ENCODE results near the gene ITGB6. TPM values are rescaled to one million over a fixed set of nuclear protein-coding genes. Genes with fewer than 3 reads are reported as not detected.

ITGB6 gene
- total and polyA plus RNA-seq, 10 of the 15 experiments (the other 5 are each of a cell fraction or from before 2014, with no cell fraction given) = 0.04 TPM; not detected in 9

DNA sequence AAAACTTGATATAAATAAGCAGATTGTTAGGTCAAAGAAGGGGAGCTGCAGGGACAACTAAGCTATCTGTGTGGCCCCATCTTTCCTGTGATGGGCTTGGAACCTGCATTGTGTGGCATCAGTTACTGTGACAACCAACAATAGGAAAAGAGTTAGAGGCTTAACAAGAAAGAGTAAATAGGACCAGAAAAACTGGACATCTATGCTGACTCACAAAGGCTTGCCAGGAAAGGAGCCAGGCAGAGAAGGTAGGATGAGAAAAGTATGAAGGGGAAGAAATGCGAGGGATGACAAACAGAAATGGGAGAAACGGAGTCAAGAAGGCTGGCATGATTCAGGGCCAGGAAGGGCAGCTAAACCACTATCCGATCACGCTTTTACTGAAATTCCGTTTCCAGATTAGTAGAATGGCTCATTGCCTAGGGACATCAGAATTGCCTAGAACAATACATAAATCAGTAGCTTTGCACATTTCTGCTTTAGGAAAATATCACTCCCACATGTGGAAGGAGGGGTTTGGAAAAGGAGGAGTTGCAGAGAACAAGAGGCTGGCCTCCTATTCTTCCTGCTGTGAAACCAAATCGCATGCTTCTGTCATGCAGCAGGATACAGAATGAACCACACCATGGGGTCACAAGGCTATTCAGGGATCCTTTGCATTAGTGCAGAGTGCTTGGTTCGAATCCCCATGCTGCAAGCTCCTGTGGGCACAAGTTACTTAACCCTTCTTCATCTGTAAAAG lies 144.9 kb downstream of the ITGB6 start:
- SMC1A ChIA-PET (ENCODE audit: uncharacterized antibody, unreplicated experiment) = interaction anchor here (0.7 to 1.0 kb wide), 2 partner anchors 11 to 15 kb away, joined by 3 read pairs; no protein-coding TSS in a partner anchor
- TF ChIP-seq, protein P1, sequence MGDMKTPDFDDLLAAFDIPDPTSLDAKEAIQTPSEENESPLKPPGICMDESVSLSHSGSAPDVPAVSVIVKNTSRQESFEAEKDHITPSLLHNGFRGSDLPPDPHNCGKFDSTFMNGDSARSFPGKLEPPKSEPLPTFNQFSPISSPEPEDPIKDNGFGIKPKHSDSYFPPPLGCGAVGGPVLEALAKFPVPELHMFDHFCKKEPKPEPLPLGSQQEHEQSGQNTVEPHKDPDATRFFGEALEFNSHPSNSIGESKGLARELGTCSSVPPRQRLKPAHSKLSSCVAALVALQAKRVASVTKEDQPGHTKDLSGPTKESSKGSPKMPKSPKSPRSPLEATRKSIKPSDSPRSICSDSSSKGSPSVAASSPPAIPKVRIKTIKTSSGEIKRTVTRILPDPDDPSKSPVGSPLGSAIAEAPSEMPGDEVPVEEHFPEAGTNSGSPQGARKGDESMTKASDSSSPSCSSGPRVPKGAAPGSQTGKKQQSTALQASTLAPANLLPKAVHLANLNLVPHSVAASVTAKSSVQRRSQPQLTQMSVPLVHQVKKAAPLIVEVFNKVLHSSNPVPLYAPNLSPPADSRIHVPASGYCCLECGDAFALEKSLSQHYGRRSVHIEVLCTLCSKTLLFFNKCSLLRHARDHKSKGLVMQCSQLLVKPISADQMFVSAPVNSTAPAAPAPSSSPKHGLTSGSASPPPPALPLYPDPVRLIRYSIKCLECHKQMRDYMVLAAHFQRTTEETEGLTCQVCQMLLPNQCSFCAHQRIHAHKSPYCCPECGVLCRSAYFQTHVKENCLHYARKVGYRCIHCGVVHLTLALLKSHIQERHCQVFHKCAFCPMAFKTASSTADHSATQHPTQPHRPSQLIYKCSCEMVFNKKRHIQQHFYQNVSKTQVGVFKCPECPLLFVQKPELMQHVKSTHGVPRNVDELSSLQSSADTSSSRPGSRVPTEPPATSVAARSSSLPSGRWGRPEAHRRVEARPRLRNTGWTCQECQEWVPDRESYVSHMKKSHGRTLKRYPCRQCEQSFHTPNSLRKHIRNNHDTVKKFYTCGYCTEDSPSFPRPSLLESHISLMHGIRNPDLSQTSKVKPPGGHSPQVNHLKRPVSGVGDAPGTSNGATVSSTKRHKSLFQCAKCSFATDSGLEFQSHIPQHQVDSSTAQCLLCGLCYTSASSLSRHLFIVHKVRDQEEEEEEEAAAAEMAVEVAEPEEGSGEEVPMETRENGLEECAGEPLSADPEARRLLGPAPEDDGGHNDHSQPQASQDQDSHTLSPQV (IDR thresholded peaks at IDR 0.05) = no peak
- TF ChIP-seq GABPA (IDR thresholded peaks at IDR 0.05; ENCODE audit: low read depth) (no peak), NFYB (IDR thresholded peaks at IDR 0.05; ENCODE audit: insufficient read depth, low read depth, low read length) (no peak), YY1 (IDR thresholded peaks at IDR 0.05; ENCODE audit: low read depth, low read length) (no peak), BCLAF1 (IDR thresholded peaks at IDR 0.05) (no peak), BCL11A (IDR thresholded peaks at IDR 0.05; ENCODE audit: low read depth, low read length) (no peak), SIX5 (IDR thresholded peaks at IDR 0.05; ENCODE audit: low read depth, low read length, severe bottlenecking) (no peak), CREM (IDR thresholded peaks at IDR 0.05; ENCODE audit: low read depth) (no peak), MYC (IDR thresholded peaks at IDR 0.05; ENCODE audit: insufficient read depth, insufficient read length, insufficient replicate concordance, low read length, severe bottlenecking) (no peak), BMI1 (IDR thresholded peaks at IDR 0.05; ENCODE audit: borderline replicate concordance) (no peak), TCF7 (IDR thresholded peaks at IDR 0.05; ENCODE audit: borderline replicate concordance) (no peak), IKZF2 (IDR thresholded peaks at IDR 0.05) (no peak)
- TF ChIP-seq, protein P2, sequence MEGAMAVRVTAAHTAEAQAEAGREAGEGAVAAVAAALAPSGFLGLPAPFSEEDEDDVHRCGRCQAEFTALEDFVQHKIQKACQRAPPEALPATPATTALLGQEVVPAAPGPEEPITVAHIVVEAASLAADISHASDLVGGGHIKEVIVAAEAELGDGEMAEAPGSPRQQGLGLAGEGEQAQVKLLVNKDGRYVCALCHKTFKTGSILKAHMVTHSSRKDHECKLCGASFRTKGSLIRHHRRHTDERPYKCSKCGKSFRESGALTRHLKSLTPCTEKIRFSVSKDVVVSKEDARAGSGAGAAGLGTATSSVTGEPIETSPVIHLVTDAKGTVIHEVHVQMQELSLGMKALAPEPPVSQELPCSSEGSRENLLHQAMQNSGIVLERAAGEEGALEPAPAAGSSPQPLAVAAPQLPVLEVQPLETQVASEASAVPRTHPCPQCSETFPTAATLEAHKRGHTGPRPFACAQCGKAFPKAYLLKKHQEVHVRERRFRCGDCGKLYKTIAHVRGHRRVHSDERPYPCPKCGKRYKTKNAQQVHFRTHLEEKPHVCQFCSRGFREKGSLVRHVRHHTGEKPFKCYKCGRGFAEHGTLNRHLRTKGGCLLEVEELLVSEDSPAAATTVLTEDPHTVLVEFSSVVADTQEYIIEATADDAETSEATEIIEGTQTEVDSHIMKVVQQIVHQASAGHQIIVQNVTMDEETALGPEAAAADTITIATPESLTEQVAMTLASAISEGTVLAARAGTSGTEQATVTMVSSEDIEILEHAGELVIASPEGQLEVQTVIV (IDR thresholded peaks at IDR 0.05; ENCODE audit: borderline replicate concordance, partially characterized antibody) = no peak

More for the DNA sequence above, 144.9 kb downstream of the ITGB6 start:
- no peaks in the 10 kb centered on the region; a peak in 2 of 4 replicates for H3K27me3 ChIP-seq (replicated peaks in 1 of 2; ENCODE audit: control insufficient read depth in 2 of 2, insufficient read depth in 2 of 2, low read length in 1 of 2)
- WGBS (ENCODE audit: insufficient coverage, insufficient replicate concordance, low lambda C conversion rate, missing lambda C conversion rate) = 45% methylated on average over 7 of the region's 7 CpGs
- H3K4me3 ChIP-seq = no peak overlapping the region
- FAIRE-seq = no peak
- in situ Hi-C loops (cut with MboI) (no loop called here), intact Hi-C loops (cut with micrococcal nuclease; ENCODE audit: unreplicated experiment) (no loop called here)
- H3K4me1 ChIP-seq (ENCODE audit: control insufficient read depth, insufficient read depth, low read length) = no peaks in the 10 kb centered on the region
- ChIA-PET RAD21 (ENCODE audit: unreplicated experiment) (no interaction called here), POLR2A (no interaction called here), CTCF (no interaction called here)
- no peaks in the 10 kb centered on the region for H4K20me1 ChIP-seq (ENCODE audit: control insufficient read depth, insufficient read depth)
- no peak for ATAC-seq
- no peak overlapping the region for H2AFZ ChIP-seq (ENCODE audit: control insufficient read depth, low read depth, low read length)
- H3K79me2 ChIP-seq (ENCODE audit: control insufficient read depth, insufficient read depth, low read length) = no peaks in the 10 kb centered on the region
- no TSS peak for BruUV-seq (replicated peaks)
- no peak overlapping the region for H3K27ac ChIP-seq (ENCODE audit: control insufficient read depth, insufficient read depth)
- DNase-seq (ENCODE audit: low read depth, low spot score) = no peak
- H3K9ac ChIP-seq (ENCODE audit: control insufficient read depth, insufficient read depth, low read length) = no peak overlapping the region
- no peaks in the 10 kb centered on the region for H3K36me3 ChIP-seq (ENCODE audit: control insufficient read depth in 2 of 2, insufficient read depth in 2 of 2, low read length in 1 of 2)
- no peaks in the 10 kb centered on the region for H3K9me3 ChIP-seq (replicated peaks; ENCODE audit: control insufficient read depth, insufficient read depth, low read length)
- no peak overlapping the region for H3K4me2 ChIP-seq (ENCODE audit: control insufficient read depth, insufficient read depth)

All from GM12878 (cell line).